ENCODE results near the gene ANGPT4. TPM values are rescaled to one million over a fixed set of nuclear protein-coding genes. Genes with fewer than 3 reads are reported as not detected.
"Not testable (repeated sequence)": the region's sequence is repeated elsewhere in the genome, so short reads cannot be mapped to it uniquely, and the experiment has no call there.

ANGPT4 gene
- total RNA-seq, 1 donor = not detected

DNA sequence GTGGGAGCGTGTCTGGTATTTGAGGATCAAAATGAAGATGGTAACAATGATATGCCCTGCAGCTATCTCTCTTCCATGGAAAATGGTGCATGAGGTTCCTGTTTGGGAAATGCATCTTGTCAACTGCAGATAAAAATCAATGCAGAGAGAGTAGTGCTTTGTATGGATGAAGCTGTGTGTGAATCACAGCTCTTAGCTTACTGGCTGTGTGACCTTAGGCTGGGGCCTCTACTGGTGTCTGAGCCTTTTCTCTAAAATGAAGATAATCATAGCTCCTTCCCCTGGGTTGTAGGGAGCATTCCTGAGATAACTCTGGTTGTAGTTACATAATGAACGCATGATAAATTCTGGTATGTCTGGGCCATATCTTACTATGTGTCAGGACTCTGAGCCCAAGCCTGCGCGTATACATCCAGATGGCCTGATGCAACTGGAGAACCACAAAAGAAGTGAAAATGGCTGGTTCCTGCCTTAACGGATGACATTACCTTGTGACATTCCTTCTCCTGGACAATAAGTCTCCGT is 19.6 kb downstream of the ANGPT4 start:
- no peak overlapping the region for H3K4me3 ChIP-seq (ENCODE audit: low read depth, low read length)
- TF ChIP-seq, protein P1, sequence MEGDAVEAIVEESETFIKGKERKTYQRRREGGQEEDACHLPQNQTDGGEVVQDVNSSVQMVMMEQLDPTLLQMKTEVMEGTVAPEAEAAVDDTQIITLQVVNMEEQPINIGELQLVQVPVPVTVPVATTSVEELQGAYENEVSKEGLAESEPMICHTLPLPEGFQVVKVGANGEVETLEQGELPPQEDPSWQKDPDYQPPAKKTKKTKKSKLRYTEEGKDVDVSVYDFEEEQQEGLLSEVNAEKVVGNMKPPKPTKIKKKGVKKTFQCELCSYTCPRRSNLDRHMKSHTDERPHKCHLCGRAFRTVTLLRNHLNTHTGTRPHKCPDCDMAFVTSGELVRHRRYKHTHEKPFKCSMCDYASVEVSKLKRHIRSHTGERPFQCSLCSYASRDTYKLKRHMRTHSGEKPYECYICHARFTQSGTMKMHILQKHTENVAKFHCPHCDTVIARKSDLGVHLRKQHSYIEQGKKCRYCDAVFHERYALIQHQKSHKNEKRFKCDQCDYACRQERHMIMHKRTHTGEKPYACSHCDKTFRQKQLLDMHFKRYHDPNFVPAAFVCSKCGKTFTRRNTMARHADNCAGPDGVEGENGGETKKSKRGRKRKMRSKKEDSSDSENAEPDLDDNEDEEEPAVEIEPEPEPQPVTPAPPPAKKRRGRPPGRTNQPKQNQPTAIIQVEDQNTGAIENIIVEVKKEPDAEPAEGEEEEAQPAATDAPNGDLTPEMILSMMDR (IDR thresholded peaks at IDR 0.05; ENCODE audit: insufficient read depth, low read length) = no peak
- peak; percentile 20 for DNase-seq (ENCODE audit: low read depth)

DNA sequence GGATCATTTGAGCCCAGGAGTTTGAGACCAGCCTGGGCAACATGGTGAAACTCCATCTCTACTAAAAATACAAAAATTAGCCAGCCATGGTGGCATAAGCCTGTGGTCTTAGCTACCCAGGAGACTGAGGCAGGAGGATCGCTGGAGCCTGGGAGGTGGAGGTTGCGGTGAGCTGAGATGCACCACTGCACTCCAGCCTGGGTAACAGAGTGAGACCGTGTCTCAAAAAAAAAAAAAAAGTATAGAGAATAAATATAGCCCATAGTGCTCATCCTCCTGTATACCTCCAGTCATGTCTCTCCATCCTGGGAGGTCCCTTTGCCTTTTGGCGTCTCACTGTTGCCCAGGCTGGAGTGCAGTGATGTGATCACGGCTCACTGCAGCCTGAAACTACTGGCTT is 23.8 kb downstream of the ANGPT4 start:
- not testable (repeated sequence) for DNase-seq (ENCODE audit: low read depth)

DNA sequence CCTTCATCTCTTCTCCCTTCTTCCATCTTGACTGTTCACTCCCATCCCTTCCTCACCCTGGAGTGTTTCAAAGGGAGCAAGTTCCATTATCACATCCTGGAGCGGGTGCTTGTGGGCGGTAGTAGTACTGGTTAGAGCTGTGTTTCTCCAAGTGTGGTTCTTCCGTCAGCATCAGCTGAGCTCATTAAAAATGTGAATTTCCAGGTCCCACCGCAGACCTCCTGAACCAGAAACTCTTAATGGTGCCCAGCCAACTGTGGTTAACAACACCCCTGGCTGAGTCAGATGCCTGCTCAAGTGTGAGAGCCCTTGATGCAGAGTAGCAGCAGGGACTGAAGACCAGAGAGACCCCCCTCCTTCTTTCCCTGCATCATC is 24.4 kb downstream of the ANGPT4 start:
- TF ChIP-seq, protein P1 (IDR thresholded peaks at IDR 0.05; ENCODE audit: insufficient read depth, low read length) = no peak
- no peak overlapping the region for H3K4me3 ChIP-seq (ENCODE audit: low read depth, low read length)
- DNase-seq (ENCODE audit: low read depth) = no peak

More for the DNA sequence above, 23.8 kb downstream of the ANGPT4 start:
- H3K4me3 ChIP-seq (ENCODE audit: low read depth, low read length) = not testable (repeated sequence)

GRCh38 chr20:891058-891705 is 25.0 kb downstream of the ANGPT4 start:
- DNase-seq (ENCODE audit: low read depth) = no peak
- H3K4me3 ChIP-seq (ENCODE audit: low read depth, low read length) = no peak overlapping the region
- TF ChIP-seq, protein P1 (IDR thresholded peaks at IDR 0.05; ENCODE audit: insufficient read depth, low read length) = no peak

DNA sequence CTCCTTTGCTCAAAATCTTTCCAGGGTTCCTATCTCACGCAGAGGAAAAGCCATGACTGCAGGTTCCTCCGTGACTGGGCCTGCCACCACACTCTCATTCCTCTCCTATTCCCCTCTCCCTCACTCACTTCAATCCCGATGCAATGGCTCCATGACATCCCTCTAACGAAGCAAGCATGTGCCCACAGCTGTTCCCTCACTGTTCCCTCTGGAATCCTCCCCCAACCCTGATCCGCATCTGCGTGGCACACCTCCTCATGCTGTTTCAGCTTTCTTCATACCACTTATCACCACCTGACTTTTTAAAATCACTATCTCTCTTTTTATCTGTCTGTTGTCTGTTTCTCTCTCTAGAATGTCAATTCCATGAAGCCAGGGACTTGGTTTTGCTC is 25.5 kb downstream of the ANGPT4 start:
- TF ChIP-seq, protein P1 (IDR thresholded peaks at IDR 0.05; ENCODE audit: insufficient read depth, low read length) = no peak
- DNase-seq (ENCODE audit: low read depth) = no peak
- H3K4me3 ChIP-seq (ENCODE audit: low read depth, low read length) = no peak overlapping the region

DNA sequence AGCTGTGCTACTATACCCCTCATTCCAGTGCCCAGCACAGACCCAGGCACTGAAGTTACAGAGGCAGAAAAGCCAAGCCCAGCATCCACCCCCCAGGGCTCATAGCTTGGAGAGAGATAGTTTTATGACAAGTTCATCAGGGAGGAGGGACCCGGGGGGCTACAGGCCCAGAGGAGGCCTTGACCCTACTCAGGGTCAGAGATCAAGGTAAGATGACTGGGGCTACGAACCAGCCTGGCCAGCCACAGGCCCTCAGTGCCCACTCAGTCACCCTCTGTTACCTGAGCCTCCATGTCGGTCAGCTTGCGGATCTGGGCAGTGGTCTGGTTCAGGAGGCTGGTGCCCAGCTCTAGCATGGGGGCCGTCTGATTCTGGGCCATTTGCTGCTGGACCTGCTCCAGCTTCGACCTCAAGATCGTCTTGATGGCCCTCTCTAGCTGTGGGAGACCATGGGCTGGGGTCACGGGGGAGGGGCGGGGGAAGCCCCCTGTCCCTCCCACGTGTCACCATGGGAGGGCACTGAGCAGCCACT is 26.1 kb downstream of the ANGPT4 start:
- DNase-seq (ENCODE audit: low read depth) = no peak
- H3K4me3 ChIP-seq (ENCODE audit: low read depth, low read length) = no peak overlapping the region
- TF ChIP-seq, protein P1 (IDR thresholded peaks at IDR 0.05; ENCODE audit: insufficient read depth, low read length) = no peak

GRCh38 chr20:889106-889505 is 27.0 kb downstream of the ANGPT4 start:
- no peak overlapping the region for H3K4me3 ChIP-seq (ENCODE audit: low read depth, low read length)
- no peak for DNase-seq (ENCODE audit: low read depth)
- TF ChIP-seq, protein P1 (IDR thresholded peaks at IDR 0.05; ENCODE audit: insufficient read depth, low read length) = no peak
